ENCODE measurements around the gene RPS6KA1.
"Not testable (repeated sequence)": the region's sequence is repeated elsewhere in the genome, so short reads cannot be mapped to it uniquely, and the experiment has no call there.

Gene RPS6KA1

GRCh38 chr1:26529655-26530409 lies at the start of gene RPS6KA1:
RPS6KA1 (plus strand) TSS chr1:26529761; CDS start chr1:26529921, 160 bp downstream.
- DNase-seq (ENCODE audit: low read depth in 2 of 2) = peak in 1 of 2 donors; percentile 46

GRCh38 chr1:26482921-26483320 lies 46.6 kb upstream of the RPS6KA1 start:
- no peak for DNase-seq (ENCODE audit: low read depth in 2 of 2)

DNA sequence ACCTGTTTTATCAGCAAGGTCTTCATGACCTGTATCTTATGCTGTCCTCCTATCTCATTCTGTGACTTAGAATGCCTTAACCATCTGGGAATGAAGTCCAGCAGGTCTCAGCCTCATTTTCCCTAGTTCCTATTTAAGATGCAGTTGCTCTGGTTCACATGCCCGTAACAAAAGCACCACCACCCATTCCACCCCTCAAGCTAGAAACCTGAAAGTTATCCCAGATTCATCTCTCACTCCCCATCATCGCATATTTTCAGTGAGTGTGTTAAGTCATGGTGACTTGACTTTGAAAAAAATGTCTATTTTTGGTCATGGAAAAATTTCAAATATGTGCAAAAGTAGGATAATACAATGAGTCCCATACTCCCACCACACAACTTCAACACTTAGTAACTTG lies 45.6 kb upstream of the RPS6KA1 start:
- DNase-seq (ENCODE audit: low read depth in 2 of 2) = no peak

GRCh38 chr1:26490155-26490554 lies 39.4 kb upstream of the RPS6KA1 start:
- no peak for DNase-seq (ENCODE audit: low read depth in 2 of 2)

DNA sequence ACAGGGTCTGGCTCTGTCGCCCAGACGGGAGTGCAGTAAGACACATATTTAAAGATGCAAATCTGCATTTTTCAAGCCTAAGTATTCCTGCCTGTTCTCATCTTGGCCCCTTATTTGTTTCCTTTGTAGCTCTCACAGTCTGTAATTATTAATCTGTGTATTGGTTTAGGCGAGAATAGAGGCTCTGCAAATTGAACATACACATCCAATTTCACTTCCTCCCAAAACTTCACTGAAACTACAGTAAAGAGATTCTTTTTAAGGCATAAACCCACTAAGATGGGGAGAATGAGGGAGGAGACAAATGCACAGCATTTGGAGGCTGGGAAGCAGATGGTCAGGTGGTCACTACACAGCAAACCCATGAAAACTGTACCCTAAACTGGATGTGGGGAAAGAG lies 36.3 kb upstream of the RPS6KA1 start:
- no peak for DNase-seq (ENCODE audit: low read depth in 2 of 2)

GRCh38 chr1:26493938-26494337 lies 35.6 kb upstream of the RPS6KA1 start:
- no peak for DNase-seq (ENCODE audit: low read depth in 2 of 2)

- no peak for DNase-seq (ENCODE audit: low read depth in 2 of 2)
These were observed 32.7 kb upstream of the RPS6KA1 start for GRCh38 chr1:26496861-26497260.

- no peak for DNase-seq (ENCODE audit: low read depth in 2 of 2)
These were observed 30.7 kb upstream of the RPS6KA1 start for GRCh38 chr1:26498894-26499293.

- DNase-seq (ENCODE audit: low read depth in 2 of 2) = peak; percentile 83 to 90
These were observed 28.9 kb upstream of the RPS6KA1 start for GRCh38 chr1:26500488-26501175.

GRCh38 chr1:26510711-26511110 lies 18.9 kb upstream of the RPS6KA1 start:
- not testable (repeated sequence) for DNase-seq (ENCODE audit: low read depth in 2 of 2)

DNA sequence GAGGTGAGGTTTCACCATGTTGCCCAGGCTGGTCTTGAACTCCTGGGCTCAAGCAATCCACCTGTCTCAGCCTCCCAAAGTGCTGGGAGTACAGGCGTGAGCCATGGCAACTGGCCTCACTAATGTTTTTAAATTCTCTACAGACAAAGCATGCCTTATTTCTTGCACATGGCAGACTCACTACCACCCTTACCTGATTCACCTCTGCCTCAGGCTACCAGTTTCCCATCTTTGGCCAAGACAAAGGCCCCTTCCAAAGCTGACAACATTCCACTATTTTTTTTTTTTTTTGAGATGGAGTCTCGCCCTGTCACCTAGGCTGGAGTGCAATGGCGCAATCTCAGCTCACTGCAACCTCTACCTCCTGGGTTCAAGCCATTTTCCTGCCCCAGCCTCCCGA lies 13.7 kb upstream of the RPS6KA1 start:
- not testable (repeated sequence) for DNase-seq (ENCODE audit: low read depth in 2 of 2)

DNA sequence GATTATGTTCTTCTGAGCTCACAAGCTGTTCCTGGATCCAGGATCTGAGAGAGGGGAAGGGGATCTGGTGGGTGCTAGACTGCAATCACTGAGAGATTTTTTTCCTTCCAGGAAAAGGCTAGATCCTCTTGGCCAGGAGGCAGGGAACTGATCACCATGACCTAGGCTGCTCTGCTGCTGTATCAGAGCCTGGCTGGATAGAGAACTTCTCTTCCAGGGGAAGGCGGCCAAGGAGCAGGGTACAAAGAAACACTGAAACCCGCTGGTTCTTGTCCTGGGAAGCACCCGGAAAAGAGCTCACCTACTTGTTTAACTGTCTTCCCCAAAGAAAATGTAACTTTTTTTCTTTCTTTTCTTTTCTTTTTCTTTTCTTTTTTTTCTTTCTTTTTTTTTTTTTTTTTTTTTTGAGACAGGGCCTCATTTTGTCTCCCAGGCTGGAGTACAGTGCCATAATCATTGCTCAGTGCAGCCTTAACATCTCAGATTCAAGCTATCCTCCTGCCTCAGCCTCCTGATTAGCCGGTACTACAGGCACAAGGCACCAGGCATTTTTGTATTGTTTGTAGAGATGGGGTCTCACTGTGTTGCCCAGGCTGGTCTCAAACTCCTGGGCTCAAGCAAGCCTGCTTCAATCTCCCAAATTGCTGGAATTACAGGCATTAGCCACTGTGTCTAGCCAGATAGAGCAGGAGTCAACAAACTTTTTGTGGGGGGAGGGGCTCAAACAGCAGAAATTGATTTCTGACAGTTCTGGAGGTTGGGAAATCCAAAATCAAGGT lies 12.4 kb upstream of the RPS6KA1 start:
- DNase-seq (ENCODE audit: low read depth in 2 of 2) = no peak

- no peak for DNase-seq (ENCODE audit: low read depth in 2 of 2)
These were observed 11.9 kb upstream of the RPS6KA1 start for GRCh38 chr1:26517766-26518049.

DNA sequence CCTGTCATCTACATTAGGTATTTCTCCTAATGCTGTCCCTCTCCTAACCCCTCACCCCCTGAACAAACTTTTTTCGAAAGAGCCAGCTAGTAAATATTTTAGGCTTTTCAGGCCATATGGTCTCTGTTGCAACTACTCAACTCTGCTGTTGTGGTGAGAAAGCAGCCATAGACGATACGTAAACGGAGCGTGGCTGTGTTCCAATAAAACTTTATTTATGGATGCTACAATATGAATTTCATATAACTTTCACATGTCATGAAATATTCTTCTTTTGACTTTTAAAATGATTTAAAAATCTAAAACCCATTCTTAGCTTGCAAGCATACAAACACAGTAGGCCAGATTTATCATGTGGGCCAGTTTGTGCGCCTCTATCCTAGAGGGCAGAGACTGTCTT lies 11.2 kb upstream of the RPS6KA1 start:
- DNase-seq (ENCODE audit: low read depth in 2 of 2) = no peak

DNA sequence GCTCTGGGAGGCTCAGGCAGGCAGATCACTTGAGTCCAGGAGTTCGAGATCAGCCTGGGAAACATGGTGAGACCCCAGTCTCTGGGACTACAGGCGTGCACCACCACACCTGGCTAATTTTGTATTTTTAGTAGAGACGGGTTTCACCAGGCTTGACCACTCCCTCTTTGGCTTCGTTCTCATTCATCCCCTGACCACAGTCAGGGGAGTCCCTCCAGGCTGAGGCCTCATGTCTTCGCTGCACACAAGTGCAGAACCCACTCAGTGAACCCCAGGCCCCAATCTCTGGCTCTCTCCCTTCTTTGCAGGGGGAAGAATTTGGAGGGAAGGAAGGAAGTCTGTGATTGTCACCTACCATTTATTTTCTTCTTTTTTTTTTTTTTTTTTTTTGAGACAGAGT lies 9.2 kb upstream of the RPS6KA1 start:
- DNase-seq (ENCODE audit: low read depth in 2 of 2) = no peak

DNA sequence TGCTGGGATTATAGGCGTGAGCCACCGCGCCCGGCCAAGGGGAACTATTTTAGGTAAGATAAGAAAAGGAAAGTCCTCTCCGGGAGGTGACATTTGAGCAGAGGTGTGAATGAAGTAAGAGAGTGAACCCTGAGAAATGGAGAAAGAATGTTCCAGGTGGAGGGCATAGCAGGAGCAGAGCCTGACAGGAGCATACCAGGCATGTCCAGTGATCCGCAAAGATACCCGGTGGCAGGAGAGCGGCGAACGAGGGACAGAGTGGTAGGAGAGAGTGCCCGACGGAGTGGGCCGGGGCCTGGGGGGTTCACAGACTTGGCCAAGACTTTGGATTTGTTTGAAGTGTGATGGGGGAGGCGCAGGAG lies 7.9 kb upstream of the RPS6KA1 start:
- no peak for DNase-seq (ENCODE audit: low read depth in 2 of 2)

- no peak for DNase-seq (ENCODE audit: low read depth in 2 of 2)
These were observed 7.5 kb upstream of the RPS6KA1 start for GRCh38 chr1:26522073-26522472.

DNA sequence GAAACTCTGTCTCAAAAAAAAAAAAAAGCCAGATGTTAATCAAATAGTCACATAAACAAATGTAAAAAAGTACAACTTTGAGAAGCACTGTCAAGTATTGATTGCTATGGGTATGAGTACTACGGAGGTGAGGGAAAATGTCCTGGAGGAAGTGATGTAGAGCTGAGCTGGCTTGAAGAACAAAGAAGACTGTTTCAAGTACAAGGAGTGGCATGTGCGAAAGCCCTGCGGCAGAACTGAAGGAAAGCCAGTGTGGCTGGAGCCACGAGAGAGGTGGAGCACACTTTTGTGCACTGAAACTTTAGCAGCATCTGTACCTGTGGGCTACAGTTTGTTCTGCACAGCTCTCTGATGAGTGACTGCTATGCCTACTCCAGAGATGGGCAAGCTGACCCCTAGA lies 5.4 kb upstream of the RPS6KA1 start:
- no peak for DNase-seq (ENCODE audit: low read depth in 2 of 2)

DNA sequence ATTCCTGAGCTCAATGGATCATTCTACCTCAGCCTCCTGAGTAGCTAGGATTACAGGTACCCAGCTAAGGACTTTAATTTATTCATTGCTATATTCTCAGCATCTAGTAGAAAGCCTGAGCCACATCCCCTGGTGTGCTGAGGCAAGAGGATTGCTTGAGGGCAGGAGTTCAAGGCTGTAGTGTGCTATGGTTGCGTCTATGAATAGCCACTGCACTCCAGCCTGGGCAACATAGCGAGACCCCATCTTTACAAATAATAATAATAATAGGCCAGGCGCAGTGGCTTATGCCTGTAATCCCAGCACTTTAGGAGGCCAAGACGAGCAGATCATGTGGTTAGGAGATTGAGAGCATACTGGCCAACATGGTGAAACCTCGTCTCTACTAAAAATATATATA lies 3.3 kb upstream of the RPS6KA1 start:
- no peak for DNase-seq (ENCODE audit: low read depth in 2 of 2)

GRCh38 chr1:26529405-26529654 lies 231 bp upstream of the RPS6KA1 start:
- DNase-seq (ENCODE audit: low read depth in 2 of 2) = no peak

GRCh38 chr1:26530410-26530894 lies 891 bp downstream of the RPS6KA1 start:
- DNase-seq (ENCODE audit: low read depth in 2 of 2) = no peak

GRCh38 chr1:26530895-26531598 lies 1.5 kb downstream of the RPS6KA1 start:
- no peak for DNase-seq (ENCODE audit: low read depth in 2 of 2)

All from stimulated activated CD4-positive, alpha-beta T cell treated with anti-CD3 and anti-CD28 coated beads, Interleukin-15, amount 100 ng/mL, for 48 hours (primary cell).